Common myeloid progenitor, CD34-positive (primary cell): ENCODE data around the gene OR13H1.

Source experiments
- CTCF ChIA-PET: fragments of 350-600 bp; sonication (Branson Sonifier 250); formaldehyde crosslinking; loops from one replicate; lab custom pipeline; 2021; ENCODE audit warnings: antibody characterized with exemption; lab: Charles Lee
- POLR2A ChIA-PET: fragments of 350-600 bp; sonication (Branson Sonifier 250); formaldehyde crosslinking; loops from one replicate; lab custom pipeline; 2021; ENCODE audit warnings: antibody characterized with exemption; lab: Charles Lee
- DNase-seq, 3 donors: peaks; one replicate each; pipeline versions ENCODE4 v3.0.0 to v3.0.0-alpha.2; 2013
- H3K27ac ChIP-seq, 2 experiments: 1 replicate in 1 of 2; 2 replicates in 1 of 2; pipeline ENCODE4 v1.7.0; 2013; ENCODE audit warnings: inconsistent platforms in 2 of 2, low read length in 2 of 2, mild to moderate bottlenecking in 2 of 2, low read depth in 1 of 2, moderate library complexity in 1 of 2; ENCODE audit not compliant: severe bottlenecking in 2 of 2, insufficient read depth in 1 of 2, poor library complexity in 1 of 2
- H3K27me3 ChIP-seq, 5 experiments: replicated peaks in 2 of 5; 1 replicate in 3 of 5; 2 replicates in 2 of 5; pipeline versions ENCODE4 v1.6.1 to v1.7.0; 2013; ENCODE audit warnings: low read length in 4 of 5, mild to moderate bottlenecking in 2 of 5, moderate library complexity in 2 of 5, inconsistent platforms in 1 of 5; ENCODE audit not compliant: insufficient read depth in 5 of 5, control insufficient read depth in 4 of 5
- H3K36me3 ChIP-seq, 4 experiments: 1 replicate in 2 of 4; 2 replicates in 2 of 4; pipeline versions ENCODE4 v1.6.1 to v1.7.0; 2013; ENCODE audit warnings: low read length in 3 of 4, control low read depth in 1 of 4, mild to moderate bottlenecking in 1 of 4; ENCODE audit not compliant: control insufficient read depth in 4 of 4, insufficient read depth in 4 of 4
- H3K4me1 ChIP-seq, 4 experiments: 1 replicate in 3 of 4; 2 replicates in 1 of 4; pipeline versions ENCODE4 v1.6.1 to v1.7.1; 2013; ENCODE audit warnings: low read length in 3 of 4, mild to moderate bottlenecking in 3 of 4, control low read depth in 1 of 4, inconsistent platforms in 1 of 4, moderate library complexity in 1 of 4; ENCODE audit not compliant: control insufficient read depth in 4 of 4, insufficient read depth in 4 of 4; ENCODE audit errors: control extremely low read depth in 1 of 4
- H3K4me3 ChIP-seq, 7 experiments: 1 replicate in 4 of 7; 2 replicates in 3 of 7; pipeline versions ENCODE4 v1.5.1 to v1.7.0; 2013; ENCODE audit warnings: mild to moderate bottlenecking in 7 of 7, low read length in 6 of 7, moderate library complexity in 6 of 7, inconsistent platforms in 2 of 7, low read depth in 2 of 7, control low read depth in 1 of 7; ENCODE audit not compliant: insufficient read depth in 4 of 7, control insufficient read depth in 1 of 7; ENCODE audit errors: extremely low read depth in 1 of 7
- H3K9me3 ChIP-seq, 5 experiments: 1 replicate in 4 of 5; 2 replicates in 1 of 5; pipeline versions ENCODE4 v1.6.1 to v1.7.1; 2013; ENCODE audit warnings: low read length in 4 of 5, mild to moderate bottlenecking in 2 of 5, inconsistent platforms in 1 of 5, low read depth in 1 of 5, moderate library complexity in 1 of 5; ENCODE audit not compliant: control insufficient read depth in 4 of 5, insufficient read depth in 2 of 5; ENCODE audit errors: control extremely low read depth in 1 of 5
- WGBS: methylation state at CpG from one replicate; pipeline ENCODE4 v1.1.5; 2013; ENCODE audit not compliant: insufficient coverage; 5-methylcytosine and 5-hydroxymethylcytosine counted together

Gene OR13H1

GRCh38 chrX:131558562-131558961 lies 14.7 kb downstream of the OR13H1 start:
- WGBS = 86% methylated on average over 1 of the region's 4 CpGs
- peaks cover 0 to 2% (median 0%) of the 10 kb centered on the region in 5 experiments for H3K9me3 ChIP-seq

GRCh38 chrX:131564553-131565229 lies 20.8 kb downstream of the OR13H1 start:
- Histone ChIP-seq H3K27ac (no peak overlapping the region), H3K36me3 (no peaks in the 10 kb centered on the region), H3K4me3 (no peak overlapping the region), H3K27me3 (peaks cover 0 to 6% (median 0%) of the 10 kb centered on the region in 5 experiments), H3K4me1 (no peaks in the 10 kb centered on the region), H3K9me3 (peaks cover 0 to 2% (median 0%) of the 10 kb centered on the region in 5 experiments)
- no CpG with 5 or more reads among the region's 2 CpGs for WGBS
- no peak for DNase-seq
- POLR2A ChIA-PET = no interaction called here
- CTCF ChIA-PET = no interaction called here

More at GRCh38 chrX:131558562-131558961, 14.7 kb downstream of the OR13H1 start:
- no peak for DNase-seq
- Histone ChIP-seq H3K27ac (no peak overlapping the region), H3K36me3 (no peaks in the 10 kb centered on the region), H3K4me3 (no peak overlapping the region), H3K4me1 (no peaks in the 10 kb centered on the region), H3K27me3 (peaks cover 0 to 6% (median 0%) of the 10 kb centered on the region in 5 experiments)
- ChIA-PET POLR2A (no interaction called here), CTCF (no interaction called here)

- H3K27ac ChIP-seq = no peak overlapping the region
- H3K9me3 ChIP-seq = peaks cover 0 to 2% (median 0%) of the 10 kb centered on the region in 5 experiments
- H3K36me3 ChIP-seq = no peaks in the 10 kb centered on the region
- no peak overlapping the region for H3K4me3 ChIP-seq
- H3K27me3 ChIP-seq = peaks cover 0 to 6% (median 0%) of the 10 kb centered on the region in 5 experiments
- ChIA-PET POLR2A (no interaction called here), CTCF (no interaction called here)
- H3K4me1 ChIP-seq = no peaks in the 10 kb centered on the region
- WGBS = 50% methylated on average over 2 of the region's 4 CpGs
- no peak for DNase-seq
Measured at GRCh38 chrX:131565909-131566308, 22.0 kb downstream of the OR13H1 start.

GRCh38 chrX:131571348-131571747 lies 27.5 kb downstream of the OR13H1 start:
- ChIA-PET POLR2A (no interaction called here), CTCF (no interaction called here)
- Histone ChIP-seq H3K27ac (no peak overlapping the region), H3K4me3 (no peak overlapping the region), H3K36me3 (no peaks in the 10 kb centered on the region), H3K4me1 (no peaks in the 10 kb centered on the region), H3K9me3 (no peaks in the 10 kb centered on the region), H3K27me3 (peaks cover 0 to 8% (median 0%) of the 10 kb centered on the region in 5 experiments)
- no peak for DNase-seq

- H3K4me3 ChIP-seq = no peak overlapping the region
- CTCF ChIA-PET = no interaction called here
- no peaks in the 10 kb centered on the region for H3K4me1 ChIP-seq
- H3K9me3 ChIP-seq = no peaks in the 10 kb centered on the region
- DNase-seq = no peak
- no peak overlapping the region for H3K27ac ChIP-seq
- H3K36me3 ChIP-seq = no peaks in the 10 kb centered on the region
- POLR2A ChIA-PET = no interaction called here
- WGBS = 88% methylated on average over 3 of the region's 5 CpGs
- H3K27me3 ChIP-seq = peaks cover 0 to 8% (median 0%) of the 10 kb centered on the region in 5 experiments
Measured at GRCh38 chrX:131572372-131573014, 28.6 kb downstream of the OR13H1 start.

GRCh38 chrX:131577413-131577812 lies 33.5 kb downstream of the OR13H1 start:
- POLR2A ChIA-PET = no interaction called here

GRCh38 chrX:131577999-131578734 lies 34.3 kb downstream of the OR13H1 start:
- no peak for DNase-seq
- H3K4me3 ChIP-seq = no peak overlapping the region
- no peaks in the 10 kb centered on the region for H3K9me3 ChIP-seq
- CTCF ChIA-PET = no interaction called here
- H3K36me3 ChIP-seq = no peaks in the 10 kb centered on the region
- 92% methylated on average over 2 of the region's 11 CpGs for WGBS
- no peaks in the 10 kb centered on the region for H3K4me1 ChIP-seq
- peaks cover 0 to 8% (median 0%) of the 10 kb centered on the region in 5 experiments for H3K27me3 ChIP-seq
- POLR2A ChIA-PET = no interaction called here
- no peak overlapping the region for H3K27ac ChIP-seq

More at GRCh38 chrX:131577413-131577812, 33.5 kb downstream of the OR13H1 start:
- Histone ChIP-seq H3K9me3 (no peaks in the 10 kb centered on the region), H3K4me3 (no peak overlapping the region), H3K27ac (no peak overlapping the region), H3K27me3 (peaks cover 0 to 8% (median 0%) of the 10 kb centered on the region in 5 experiments), H3K4me1 (no peaks in the 10 kb centered on the region), H3K36me3 (no peaks in the 10 kb centered on the region)
- DNase-seq = no peak
- CTCF ChIA-PET = no interaction called here
